ENCODE data around the gene FLRT2. TPM values are rescaled to one million over a fixed set of nuclear protein-coding genes. Genes with fewer than 3 reads are reported as not detected.

FLRT2 gene
- total RNA-seq, 4 donors from 2014 or later = 3.4 to 7.0 (median 4.0) TPM

GRCh38 chr14:85583380-85583779 lies 53.4 kb downstream of the FLRT2 start:
- in situ Hi-C loops (cut with MboI; ENCODE audit: low pct_ligation_motif_present in 1 of 4, low pct_unique_long_range_greater_than_20kb in 1 of 4, low sequenced_read_pairs in 3 of 4) (no loop called here), intact Hi-C loops (cut with DNase I; ENCODE audit: low total_unique reads) (no loop called here)
- Histone ChIP-seq H3K9me3 (no peaks in the 10 kb centered on the region), H3K4me1 (no peaks in the 10 kb centered on the region), H3K27me3 (no peaks in the 10 kb centered on the region), H3K27ac (no peak overlapping the region), H3K36me3 (no peaks in the 10 kb centered on the region), H3K4me3 (no peak overlapping the region)
- TF ChIP-seq CTCF (IDR thresholded peaks at IDR 0.05) = no peak
- TF ChIP-seq EP300 (IDR thresholded peaks at IDR 0.05; ENCODE audit: low read depth) = no peak
- no peak for TF ChIP-seq POLR2AphosphoS5 (IDR thresholded peaks at IDR 0.05)
- TF ChIP-seq POLR2A (IDR thresholded peaks at IDR 0.05) = no peak
- no peak for DNase-seq
- 65 to 82% methylated on average over 5 of the region's 5 CpGs for WGBS, 2 donors (ENCODE audit: low coverage in 1 of 2)

- H3K27ac ChIP-seq = no peak overlapping the region
- intact Hi-C loops (cut with DNase I; ENCODE audit: low total_unique reads) = no loop called here
These were observed 54.5 kb downstream of the FLRT2 start for GRCh38 chr14:85584481-85584880.

GRCh38 chr14:85587151-85587711 lies 57.3 kb downstream of the FLRT2 start:
- 49 to 62% methylated on average over 6 of the region's 6 CpGs for WGBS, 2 donors (ENCODE audit: low coverage in 1 of 2)
- TF ChIP-seq POLR2AphosphoS5 (IDR thresholded peaks at IDR 0.05) (no peak), CTCF (IDR thresholded peaks at IDR 0.05) (no peak), POLR2A (IDR thresholded peaks at IDR 0.05) (no peak), EP300 (IDR thresholded peaks at IDR 0.05; ENCODE audit: low read depth) (no peak)

More at GRCh38 chr14:85584481-85584880, 54.5 kb downstream of the FLRT2 start:
- 69% methylated on average over 6 of the region's 6 CpGs; no CpG with 5 or more reads in 1 of the 2 donors for WGBS, 2 donors (ENCODE audit: low coverage in 1 of 2)
- in situ Hi-C loops (cut with MboI; ENCODE audit: low pct_ligation_motif_present in 1 of 4, low pct_unique_long_range_greater_than_20kb in 1 of 4, low sequenced_read_pairs in 3 of 4) = no loop called here
- Histone ChIP-seq H3K9me3 (no peaks in the 10 kb centered on the region), H3K27me3 (no peaks in the 10 kb centered on the region), H3K36me3 (no peaks in the 10 kb centered on the region), H3K4me1 (no peaks in the 10 kb centered on the region), H3K4me3 (no peak overlapping the region)
- DNase-seq = no peak
- TF ChIP-seq POLR2AphosphoS5 (IDR thresholded peaks at IDR 0.05) (no peak), POLR2A (IDR thresholded peaks at IDR 0.05) (no peak), CTCF (IDR thresholded peaks at IDR 0.05) (no peak), EP300 (IDR thresholded peaks at IDR 0.05; ENCODE audit: low read depth) (no peak)

GRCh38 chr14:85590784-85591183 lies 60.8 kb downstream of the FLRT2 start:
- no peaks in the 10 kb centered on the region for H3K27me3 ChIP-seq
- H3K4me3 ChIP-seq = no peak overlapping the region
- no peak for TF ChIP-seq POLR2AphosphoS5 (IDR thresholded peaks at IDR 0.05)
- TF ChIP-seq CTCF (IDR thresholded peaks at IDR 0.05) = no peak
- DNase-seq = no peak
- no peaks in the 10 kb centered on the region for H3K4me1 ChIP-seq
- intact Hi-C loops (cut with DNase I; ENCODE audit: low total_unique reads) (no loop called here), in situ Hi-C loops (cut with MboI; ENCODE audit: low pct_ligation_motif_present in 1 of 4, low pct_unique_long_range_greater_than_20kb in 1 of 4, low sequenced_read_pairs in 3 of 4) (no loop called here)
- no peak overlapping the region for H3K27ac ChIP-seq
- no peaks in the 10 kb centered on the region for H3K36me3 ChIP-seq
- H3K9me3 ChIP-seq = no peaks in the 10 kb centered on the region

More at GRCh38 chr14:85587151-85587711, 57.3 kb downstream of the FLRT2 start:
- Histone ChIP-seq H3K9me3 (no peaks in the 10 kb centered on the region), H3K36me3 (no peaks in the 10 kb centered on the region), H3K4me1 (no peaks in the 10 kb centered on the region), H3K27ac (no peak overlapping the region), H3K27me3 (no peaks in the 10 kb centered on the region), H3K4me3 (no peak overlapping the region)
- no peak for DNase-seq
- intact Hi-C loops (cut with DNase I; ENCODE audit: low total_unique reads) (no loop called here), in situ Hi-C loops (cut with MboI; ENCODE audit: low pct_ligation_motif_present in 1 of 4, low pct_unique_long_range_greater_than_20kb in 1 of 4, low sequenced_read_pairs in 3 of 4) (no loop called here)
